ENCODE results near the gene FARS2.

GRCh38 chr6:5241252-5241651, 20.1 kb upstream of the FARS2 start:
- no peak for TF ChIP-seq CTCF (IDR thresholded peaks at IDR 0.05; ENCODE audit: poor library complexity)
- TF ChIP-seq EZH2 (IDR thresholded peaks at IDR 0.05; ENCODE audit: borderline replicate concordance), result no peak

Data from hepatocyte (in vitro differentiated cells).